Epithelial cell of esophagus (primary cell): ENCODE measurements around the gene FBXO5.

Experiments
- DNase-seq: peaks from one replicate; pipeline ENCODE4 v3.0.0; 2010; ENCODE audit warnings: low read depth
- H3K4me3 ChIP-seq: 2 replicates; pipeline ENCODE4 v1.5.1; 2011; ENCODE audit warnings: mild to moderate bottlenecking, low read length, control low read depth
- TF ChIP-seq, protein P1 (sequence below): IDR thresholded peaks from 2 replicates; pipeline ENCODE4 v1.5.1; 2011; ENCODE audit warnings: low read depth, mild to moderate bottlenecking, low read length, control low read depth, inconsistent platforms; ENCODE audit not compliant: insufficient read depth; ENCODE audit errors: missing control alignments

The FBXO5 gene

DNA sequence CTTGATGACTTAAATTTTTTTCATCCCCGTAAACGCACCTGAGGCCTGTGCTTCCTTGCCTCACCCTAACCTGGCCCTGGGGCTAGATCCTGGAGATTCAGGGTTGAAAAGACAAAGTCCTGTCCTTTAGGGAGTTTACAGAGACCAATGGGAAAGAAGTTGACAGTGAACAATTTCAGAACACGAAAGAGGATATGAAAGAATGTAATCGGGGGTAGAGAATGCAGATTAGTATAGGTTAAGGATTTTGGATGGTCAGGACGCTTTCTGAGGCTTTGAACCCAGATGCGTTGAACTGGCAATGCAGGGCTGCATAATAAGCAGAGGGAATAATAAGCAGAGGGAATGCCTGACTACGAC, 1.7 kb upstream of the FBXO5 start:
- peak overlapping the region; percentile 79 for H3K4me3 ChIP-seq
- DNase-seq: peak; percentile 18
- TF ChIP-seq, protein P1, sequence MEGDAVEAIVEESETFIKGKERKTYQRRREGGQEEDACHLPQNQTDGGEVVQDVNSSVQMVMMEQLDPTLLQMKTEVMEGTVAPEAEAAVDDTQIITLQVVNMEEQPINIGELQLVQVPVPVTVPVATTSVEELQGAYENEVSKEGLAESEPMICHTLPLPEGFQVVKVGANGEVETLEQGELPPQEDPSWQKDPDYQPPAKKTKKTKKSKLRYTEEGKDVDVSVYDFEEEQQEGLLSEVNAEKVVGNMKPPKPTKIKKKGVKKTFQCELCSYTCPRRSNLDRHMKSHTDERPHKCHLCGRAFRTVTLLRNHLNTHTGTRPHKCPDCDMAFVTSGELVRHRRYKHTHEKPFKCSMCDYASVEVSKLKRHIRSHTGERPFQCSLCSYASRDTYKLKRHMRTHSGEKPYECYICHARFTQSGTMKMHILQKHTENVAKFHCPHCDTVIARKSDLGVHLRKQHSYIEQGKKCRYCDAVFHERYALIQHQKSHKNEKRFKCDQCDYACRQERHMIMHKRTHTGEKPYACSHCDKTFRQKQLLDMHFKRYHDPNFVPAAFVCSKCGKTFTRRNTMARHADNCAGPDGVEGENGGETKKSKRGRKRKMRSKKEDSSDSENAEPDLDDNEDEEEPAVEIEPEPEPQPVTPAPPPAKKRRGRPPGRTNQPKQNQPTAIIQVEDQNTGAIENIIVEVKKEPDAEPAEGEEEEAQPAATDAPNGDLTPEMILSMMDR: no peak

DNA sequence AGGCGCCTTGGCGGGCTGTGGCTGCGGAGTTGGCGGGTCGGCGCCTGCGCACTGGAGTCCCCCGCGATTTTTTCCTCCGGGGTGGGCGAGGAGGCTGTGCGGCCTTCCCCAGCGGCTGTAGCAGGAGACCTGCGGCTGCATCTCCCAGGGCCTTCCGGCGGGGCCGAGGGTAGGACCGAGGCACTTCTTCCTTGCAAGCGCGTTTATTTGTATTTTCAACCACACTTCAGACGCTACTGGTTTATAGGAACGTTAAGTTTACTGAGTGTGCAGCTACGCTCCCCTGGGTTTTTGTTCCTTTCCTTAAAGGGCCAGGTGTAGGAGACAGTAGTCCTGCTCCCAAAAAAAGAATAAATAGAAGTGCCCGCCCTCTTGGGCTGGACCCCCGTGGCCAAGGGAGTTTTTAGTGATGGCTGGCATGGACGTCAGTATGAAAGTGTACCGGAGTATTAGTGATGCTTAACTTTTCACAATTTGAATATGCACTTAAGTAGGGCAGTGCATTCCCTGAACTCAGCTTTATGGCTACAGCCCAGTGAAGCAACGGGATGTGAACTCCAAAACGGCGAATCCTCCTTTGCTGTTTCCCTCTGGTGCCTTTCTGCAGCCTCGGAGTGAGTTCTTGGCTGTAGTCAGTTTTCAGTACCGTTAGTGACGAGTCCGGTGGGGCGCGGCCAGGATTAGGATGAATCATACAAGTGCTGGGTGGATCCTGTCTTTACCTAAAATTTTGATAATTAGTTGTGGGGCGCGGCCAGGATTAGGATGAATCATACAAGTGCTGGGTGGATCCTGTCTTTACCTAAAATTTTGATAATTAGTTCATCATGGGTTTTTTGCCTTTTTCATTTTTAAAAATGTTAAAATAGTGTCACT, 1.0 kb upstream of the FBXO5 start:
- TF ChIP-seq, protein P1: no peak
- peak; percentile 90 for DNase-seq
- H3K4me3 ChIP-seq: peak overlapping the region; percentile 79

DNA sequence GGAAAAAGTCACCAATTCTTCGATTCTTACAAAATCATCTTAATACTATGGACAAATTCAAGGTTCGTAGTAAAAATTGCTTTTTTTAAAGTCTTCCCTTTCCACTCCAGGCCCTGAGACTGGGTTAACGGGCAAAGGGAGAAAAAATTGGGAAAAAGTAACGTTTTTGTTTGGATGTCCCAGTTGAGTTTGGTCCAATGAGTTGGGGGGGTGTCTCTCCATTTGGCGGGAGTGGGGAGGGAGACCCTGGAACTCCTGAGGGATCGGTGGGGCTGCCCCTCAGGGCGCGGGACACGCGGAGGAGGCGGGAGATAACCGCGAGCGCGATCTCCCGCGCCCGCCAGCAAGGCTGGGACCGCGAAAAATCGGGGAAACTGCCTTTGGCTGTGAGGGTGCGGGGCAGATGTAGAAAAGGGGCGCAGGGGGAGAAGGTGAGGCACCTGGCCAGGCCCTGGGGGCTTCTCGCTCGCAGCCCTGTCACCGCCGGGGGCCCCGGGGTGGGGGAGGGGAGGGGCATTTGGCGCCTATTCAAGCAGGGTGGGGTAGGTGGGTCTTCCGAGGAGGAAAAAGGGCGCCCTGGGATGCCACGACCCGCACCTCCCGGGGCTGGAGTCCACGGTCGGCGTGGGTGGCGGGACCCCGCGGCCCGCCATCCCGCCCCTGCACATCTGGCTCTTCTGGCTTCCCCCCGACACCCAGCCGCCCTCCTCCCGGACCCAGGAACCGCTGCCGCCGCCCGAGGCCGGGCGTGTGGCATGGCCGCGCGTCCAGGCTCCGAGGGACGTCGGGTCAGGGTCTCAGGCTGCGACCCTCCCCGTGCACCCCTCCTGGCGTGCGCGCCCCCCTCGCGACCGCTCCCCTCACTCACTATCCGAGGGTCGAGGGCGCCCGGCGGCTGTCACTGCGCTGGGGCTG, 595 bp downstream of the FBXO5 start:
- H3K4me3 ChIP-seq: peak overlapping the region; percentile 79
- DNase-seq: no peak
- TF ChIP-seq, protein P1: no peak

DNA sequence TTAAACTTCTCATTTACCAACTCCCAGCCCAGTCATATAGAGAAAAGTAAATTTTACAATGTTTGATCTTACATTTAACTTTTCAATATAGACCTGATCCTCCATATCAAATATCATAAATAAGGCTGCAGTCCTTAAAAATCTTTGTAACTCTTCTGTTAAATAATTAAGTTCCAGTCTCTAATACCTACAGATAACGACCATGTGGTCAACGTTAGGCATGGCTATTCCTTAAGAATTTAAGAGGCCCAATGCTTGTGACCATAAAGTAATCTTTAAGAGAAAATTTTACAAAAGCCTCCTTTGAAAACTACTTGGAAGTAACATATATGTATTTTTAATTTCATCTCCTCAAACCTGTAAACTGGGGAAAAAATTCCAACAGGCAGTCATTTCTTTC, 1.6 kb downstream of the FBXO5 start:
- TF ChIP-seq, protein P1: no peak
- H3K4me3 ChIP-seq: peak overlapping the region; percentile 79
- no peak for DNase-seq

- DNase-seq: no peak
- TF ChIP-seq, protein P1: no peak
- peak overlapping the region; percentile 79 for H3K4me3 ChIP-seq
These were observed 2.2 kb downstream of the FBXO5 start for GRCh38 chr6:152980656-152981055.

DNA sequence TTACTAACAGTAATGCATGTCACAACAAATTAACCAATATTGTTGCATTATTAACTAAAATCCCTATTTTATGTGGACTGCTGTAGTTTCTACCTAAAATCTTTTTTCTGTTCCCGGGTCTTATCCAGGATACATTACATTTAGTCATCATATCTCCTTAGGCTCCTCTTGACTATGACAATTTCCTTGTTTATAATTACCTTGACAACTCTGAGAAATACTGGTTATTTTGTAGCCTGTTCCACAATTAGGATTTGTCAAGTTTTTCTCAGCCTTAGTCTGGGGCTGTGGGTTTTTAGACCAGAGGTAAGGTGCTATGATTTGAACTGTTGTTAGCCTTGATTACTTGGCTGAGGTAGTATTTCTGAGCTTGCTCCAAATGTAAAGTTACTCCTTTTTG, 3.7 kb downstream of the FBXO5 start:
- TF ChIP-seq, protein P1: no peak
- DNase-seq: no peak
- H3K4me3 ChIP-seq: no peak overlapping the region

- TF ChIP-seq, protein P1: no peak
- DNase-seq: no peak
- H3K4me3 ChIP-seq: no peak overlapping the region
These were observed 4.8 kb downstream of the FBXO5 start for GRCh38 chr6:152978058-152978457.
